HepG2 (cell line): ENCODE data around the gene ZFHX3. TPM values are rescaled to one million over a fixed set of nuclear protein-coding genes. Genes with fewer than 3 reads are reported as not detected.

ENCODE experiments used
- ATAC-seq: fragments of 200-7000 bp; cut with Tn5 transposase; 3 replicates; pipeline ENCODE4 v1.9.1; 2020; ENCODE audit warnings: mild to moderate bottlenecking, moderate library complexity
- BruUV-seq: library from RNA; stranded (reverse); fragments of 400-500 nt; replicated peaks from 2 replicates; lab custom pipeline; 2021; lab: Mats Ljungman, UMichigan
- CTCF ChIA-PET: fragments of 300-600 bp; formaldehyde crosslinking; extraction: SDS; loops from one replicate; lab custom pipeline; 2021; ENCODE audit warnings: low total read pairs, inconsistent platforms, low intra/inter-chr PET ratio; lab: Yijun Ruan, JAX
- POLR2A ChIA-PET: fragments of 350-600 bp; sonication (Branson Sonifier 250); formaldehyde crosslinking; loops from one replicate; lab custom pipeline; 2020; ENCODE audit warnings: antibody characterized with exemption, inconsistent platforms; lab: Yijun Ruan, JAX
- DNase-seq: peaks from one replicate; pipeline ENCODE4 v3.0.0-alpha.2; 2015; ENCODE audit warnings: low spot score
- FAIRE-seq: peaks from 3 replicates; lab custom pipeline; 2011; peaks lifted over from hg19 to GRCh38; lab: Jason Lieb, UNC
- H2AFZ ChIP-seq: one replicate; pipeline ENCODE4 v1.6.1; 2011; ENCODE audit warnings: low read length, inconsistent platforms
- H3K27ac ChIP-seq: fragments of 300-600 bp; 3 replicates; pipeline ENCODE4 v1.8.0; 2011; ENCODE audit warnings: mixed run types, mild to moderate bottlenecking, mixed read lengths, low read length, inconsistent platforms; ENCODE audit not compliant: insufficient read depth; ENCODE audit errors: extremely low read length
- H3K27me3 ChIP-seq, 2 experiments: fragments of 200-600 bp in 1 of 2; 2 replicates in 1 of 2; 3 replicates in 1 of 2; pipeline versions ENCODE4 v1.6.0 to v1.8.0; 2011; ENCODE audit warnings: low read length in 2 of 2, mild to moderate bottlenecking in 2 of 2, moderate library complexity in 2 of 2, inconsistent platforms in 1 of 2; ENCODE audit not compliant: insufficient read depth in 2 of 2, control insufficient read depth in 1 of 2
- H3K36me3 ChIP-seq, 2 experiments: fragments of 200-600 bp in 1 of 2; replicated peaks in 1 of 2; 2 replicates in 1 of 2; 3 replicates in 1 of 2; pipeline versions ENCODE4 v1.5.1 to v1.8.0; 2011; ENCODE audit warnings: low read length in 2 of 2, inconsistent platforms in 1 of 2; ENCODE audit not compliant: insufficient read depth in 2 of 2, control insufficient read depth in 1 of 2
- H3K4me1 ChIP-seq: 2 replicates; pipeline ENCODE4 v1.5.1; 2012; ENCODE audit warnings: low read length, inconsistent platforms; ENCODE audit not compliant: insufficient read depth
- H3K4me2 ChIP-seq: 2 replicates; pipeline ENCODE4 v1.6.0; 2011; ENCODE audit warnings: low read depth, low read length, inconsistent platforms
- H3K4me3 ChIP-seq, 3 experiments: fragments of 200-600 bp in 1 of 3; sonication (generic), shearing (Covaris generic) in 1 of 3; replicated peaks in 1 of 3; 2 replicates each; pipeline ENCODE4 v1.5.1; 2011 to 2016; ENCODE audit warnings: low read length in 3 of 3, inconsistent platforms in 2 of 3, low read depth in 2 of 3, mild to moderate bottlenecking in 2 of 3, control low read depth in 1 of 3, mixed read lengths in 1 of 3; ENCODE audit not compliant: insufficient read depth in 1 of 3
- H3K79me2 ChIP-seq: one replicate; pipeline ENCODE4 v1.6.1; 2011; ENCODE audit warnings: low read length, inconsistent platforms; ENCODE audit not compliant: insufficient read depth
- H3K9ac ChIP-seq: 2 replicates; pipeline ENCODE4 v1.6.0; 2011; ENCODE audit warnings: mild to moderate bottlenecking, low read depth, low read length, inconsistent platforms; ENCODE audit not compliant: insufficient read depth
- H3K9me3 ChIP-seq: 2 replicates; pipeline ENCODE4 v1.5.1; 2012; ENCODE audit warnings: mild to moderate bottlenecking, low read length
- H4K20me1 ChIP-seq: 2 replicates; pipeline ENCODE4 v1.6.0; 2011; ENCODE audit warnings: inconsistent platforms, mild to moderate bottlenecking, low read length, moderate library complexity; ENCODE audit not compliant: insufficient read depth
- AGO2 ChIP-seq: fragments of 200-400 bp; formaldehyde crosslinking; optimal IDR thresholded peaks from 2 replicates; pipeline ENCODE3; 2017; ENCODE audit warnings: mild to moderate bottlenecking, low read depth, low read length, moderate library complexity
- JUND ChIP-seq: sonication (generic); formaldehyde crosslinking; IDR thresholded peaks from 2 replicates; pipeline ENCODE4 v1.8.0; 2022; ENCODE audit warnings: mild to moderate bottlenecking, missing genetic modification reagents
- MYC ChIP-seq: sonication (generic); formaldehyde crosslinking; IDR thresholded peaks from 2 replicates; pipeline ENCODE4 v1.9.0; 2021; ENCODE audit warnings: missing genetic modification reagents, borderline replicate concordance
- NONO ChIP-seq, 2 experiments: fragments of 450-650 bp in 1 of 2; sonication (generic) in 1 of 2; formaldehyde crosslinking in 1 of 2; IDR thresholded peaks in 1 of 2; conservative IDR thresholded peaks in 1 of 2; 2 replicates each; pipeline versions ENCODE4 v1.6.1 to v1.8.0; 2017 to 2022; ENCODE audit warnings: mild to moderate bottlenecking in 1 of 2, missing genetic modification reagents in 1 of 2, moderate library complexity in 1 of 2
- RBFOX2 ChIP-seq: fragments of 200-400 bp; formaldehyde crosslinking; IDR thresholded peaks from 2 replicates; pipeline ENCODE4 v1.6.1; 2017; ENCODE audit warnings: low read depth, mild to moderate bottlenecking, low read length
- TCF7L2 ChIP-seq: IDR thresholded peaks from 2 replicates; pipeline ENCODE4 v1.6.1; 2011; ENCODE audit warnings: mild to moderate bottlenecking, low read depth, low read length, moderate library complexity
- ZNF350 ChIP-seq: sonication (generic); formaldehyde crosslinking; IDR thresholded peaks from 2 replicates; pipeline ENCODE4 v1.4.0; 2020; ENCODE audit warnings: mild to moderate bottlenecking, low read depth, missing genetic modification reagents, borderline replicate concordance
- ZNF577 ChIP-seq: sonication (generic); formaldehyde crosslinking; IDR thresholded peaks from 2 replicates; pipeline ENCODE4 v1.4.0; 2020; ENCODE audit warnings: mild to moderate bottlenecking, low read depth, missing genetic modification reagents, borderline replicate concordance
- ZNF691 ChIP-seq: sonication (generic); formaldehyde crosslinking; IDR thresholded peaks from 2 replicates; pipeline ENCODE4 v1.4.0; 2020; ENCODE audit warnings: missing genetic modification reagents, low read depth, mild to moderate bottlenecking, borderline replicate concordance
- WGBS: methylation state at CpG from one replicate; pipeline ENCODE4 v1.1.6; 2017; ENCODE audit warnings: low lambda C conversion rate; 5-methylcytosine and 5-hydroxymethylcytosine counted together
- in situ Hi-C: cut with HindIII; loops from 2 replicates; pipeline ENCODE4 v1.10.0; 2017; ENCODE audit warnings: low pct_unique_long_range_greater_than_20kb; ENCODE audit not compliant: extremely low pct_ligation_motif_present
- intact Hi-C: fragments of 100-400 bp; cut with micrococcal nuclease; formaldehyde crosslinking; loops from one replicate; pipeline ENCODE4 v1.10.0; 2022; ENCODE audit not compliant: unreplicated experiment
- polyA plus RNA-seq, 8 experiments: library from polyadenylated mRNA; depleted of rRNA in 3 of 8; stranded (reverse) in 7 of 8; unstranded in 1 of 8; fragments of >200 nt; fragmentation: Illumina TruSeq in 4 of 8; extraction: Trizol in 4 of 8; gene quantifications; 2 replicates each; pipeline versions ENCODE4 v1.2.1 to v1.2.3, GENCODE V29; 2011 to 2016; ENCODE audit warnings: low read depth in 4 of 8, missing spikeins in 1 of 8, mixed read lengths in 1 of 8; ENCODE audit not compliant: insufficient read depth in 1 of 8
- total RNA-seq, 5 experiments: library from RNA; depleted of rRNA; stranded (reverse); fragments of >200 nt; fragmentation: Illumina TruSeq; extraction: Trizol; gene quantifications; 2 replicates each; pipeline ENCODE4 v1.2.3, GENCODE V29; 2016; ENCODE audit warnings: low read depth in 1 of 5

ZFHX3 gene
- total and polyA plus RNA-seq, 2 of the 13 experiments (the other 11 are each of a cell fraction or from before 2014, with no cell fraction given) = 5.0 to 6.0 TPM

GRCh38 chr16:73062743-73063733 is 15.1 kb upstream of the ZFHX3 start:
- no peak for ATAC-seq
- in situ Hi-C loops (loop anchor here (10.0 kb wide), 1 partner anchor 112 kb away; no protein-coding TSS in a partner anchor), intact Hi-C loops (loop anchor here (5.0 kb wide), 1 partner anchor 99 kb away; no protein-coding TSS in a partner anchor)
- H2AFZ ChIP-seq = no peak overlapping the region
- 85% methylated on average over 53 of the region's 55 CpGs for WGBS
- H4K20me1 ChIP-seq = no peaks in the 10 kb centered on the region
- H3K4me1 ChIP-seq = peaks cover 60% of the 10 kb centered on the region
- no peak for TF ChIP-seq MYC (CRISPR knock-in tag)
- no peak for TF ChIP-seq TCF7L2
- no peak for TF ChIP-seq ZNF577
- TF ChIP-seq AGO2 = peak; percentile 46
- no peak for TF ChIP-seq JUND (CRISPR knock-in tag)
- TF ChIP-seq RBFOX2 = 0 out of 2 replicates have a peak, but pooled peaks have one; percentile 22
- TF ChIP-seq ZNF350 = no peak
- TF ChIP-seq ZNF691 = no peak
- TF ChIP-seq NONO (IDR thresholded peaks at IDR 0.05) = no peak
- no peak for TF ChIP-seq NONO (CRISPR knock-in tag; conservative IDR thresholded peaks at IDR 0.05)
- H3K27ac ChIP-seq = no peak overlapping the region
- H3K4me2 ChIP-seq = no peak overlapping the region
- H3K9ac ChIP-seq = no peak overlapping the region
- DNase-seq = no peak
- BruUV-seq = no TSS peak
- CTCF ChIA-PET = no interaction called here
- FAIRE-seq = no peak
- no peaks in the 10 kb centered on the region for H3K79me2 ChIP-seq
- no peaks in the 10 kb centered on the region for H3K9me3 ChIP-seq
- peaks cover 0 to 17% of the 10 kb centered on the region in 2 experiments; a peak in 2 of 5 replicates for H3K27me3 ChIP-seq
- POLR2A ChIA-PET = interaction anchor here (2.3 kb wide), 1 partner anchor 8 kb away, joined by 16 read pairs; no protein-coding TSS in a partner anchor
- no peaks in the 10 kb centered on the region for H3K36me3 ChIP-seq
- H3K4me3 ChIP-seq = no peak overlapping the region
